SK-N-DZ (cell line): ENCODE results near the gene DCHS2.

Source experiments
- DNase-seq: peaks from one replicate; pipeline ENCODE4 v3.0.0-alpha.2; 2015; ENCODE audit warnings: low spot score

Gene DCHS2

GRCh38 chr4:154384012-154384411, 107.6 kb downstream of the DCHS2 start:
- no peak for DNase-seq

GRCh38 chr4:154376486-154376885, 115.1 kb downstream of the DCHS2 start:
- DNase-seq = no peak

- no peak for DNase-seq
These were observed 123.5 kb downstream of the DCHS2 start for GRCh38 chr4:154368060-154368459.

GRCh38 chr4:154367659-154368058, 123.9 kb downstream of the DCHS2 start:
- no peak for DNase-seq

GRCh38 chr4:154366956-154367355, 124.6 kb downstream of the DCHS2 start:
- DNase-seq = no peak

- DNase-seq = no peak
These were observed 127.3 kb downstream of the DCHS2 start for GRCh38 chr4:154364066-154364845.

GRCh38 chr4:154361450-154361849, 130.1 kb downstream of the DCHS2 start:
- DNase-seq = no peak

GRCh38 chr4:154360491-154360890, 131.1 kb downstream of the DCHS2 start:
- no peak for DNase-seq

- DNase-seq = no peak
These were observed 136.7 kb downstream of the DCHS2 start for GRCh38 chr4:154354883-154355282.

- DNase-seq = no peak
These were observed 141.8 kb downstream of the DCHS2 start for GRCh38 chr4:154349829-154350228.

- DNase-seq = no peak
These were observed 142.9 kb downstream of the DCHS2 start for GRCh38 chr4:154348657-154349056.

- DNase-seq = no peak
These were observed 146.2 kb downstream of the DCHS2 start for GRCh38 chr4:154345359-154345758.

GRCh38 chr4:154344686-154345085, 146.9 kb downstream of the DCHS2 start:
- DNase-seq = no peak

- DNase-seq = no peak
These were observed 147.9 kb downstream of the DCHS2 start for GRCh38 chr4:154343651-154344050.

GRCh38 chr4:154341448-154341847, 150.2 kb downstream of the DCHS2 start:
- no peak for DNase-seq

- no peak for DNase-seq
These were observed 156.0 kb downstream of the DCHS2 start for GRCh38 chr4:154335588-154335987.

- DNase-seq = peak; percentile 50
These were observed 158.7 kb downstream of the DCHS2 start for GRCh38 chr4:154332681-154333421.

- DNase-seq = no peak
These were observed 161.7 kb downstream of the DCHS2 start for GRCh38 chr4:154329939-154330338.

- peak; percentile 2 for DNase-seq
These were observed 162.2 kb downstream of the DCHS2 start for GRCh38 chr4:154329268-154329868.

GRCh38 chr4:154328030-154328429, 163.6 kb downstream of the DCHS2 start:
- no peak for DNase-seq

GRCh38 chr4:154320521-154320920, 171.1 kb downstream of the DCHS2 start:
- DNase-seq = no peak

- DNase-seq = no peak
These were observed 171.9 kb downstream of the DCHS2 start for GRCh38 chr4:154319736-154320135.
